OCI-LY7 (cell line): Measurements from ENCODE around the gene EIF4E2. TPM values are rescaled to one million over a fixed set of nuclear protein-coding genes. Genes with fewer than 3 reads are reported as not detected.

Source experiments
- BruUV-seq: library from RNA; stranded (reverse); fragments of 400-500 nt; replicated peaks from 2 replicates; lab custom pipeline; 2021; lab: Mats Ljungman, UMichigan
- CTCF ChIA-PET: fragments of 300-600 bp; sonication (Branson Sonifier 250); formaldehyde crosslinking; loops from one replicate; lab custom pipeline; 2022; ENCODE audit warnings: antibody characterized with exemption; ENCODE audit not compliant: unreplicated experiment; lab: Charles Lee
- POLR2A ChIA-PET: fragments of 300-600 bp; sonication (Branson Sonifier 250); formaldehyde crosslinking; loops from one replicate; lab custom pipeline; 2022; ENCODE audit warnings: antibody characterized with exemption; lab: Charles Lee
- DNase-seq: peaks from one replicate; pipeline ENCODE4 v3.0.0-alpha.2; 2015; ENCODE audit warnings: low spot score
- H2AFZ ChIP-seq: fragments of 200-600 bp; sonication (generic), shearing (Covaris generic); 2 replicates; pipeline ENCODE4 v1.6.1; 2014; ENCODE audit warnings: mild to moderate bottlenecking, antibody characterized with exemption, low read length, moderate library complexity
- H3K27ac ChIP-seq: fragments of 200-600 bp; sonication (generic); 2 replicates; pipeline ENCODE4 v1.5.1; 2014; ENCODE audit warnings: mixed run types, low read depth, mild to moderate bottlenecking, moderate library complexity, low read length, inconsistent platforms; ENCODE audit not compliant: poor library complexity, severe bottlenecking
- H3K36me3 ChIP-seq: fragments of 200-600 bp; sonication (generic); 2 replicates; pipeline ENCODE4 v1.6.1; 2014; ENCODE audit warnings: mild to moderate bottlenecking, antibody characterized with exemption, low read length, moderate library complexity, mixed read lengths; ENCODE audit not compliant: insufficient read depth
- H3K4me1 ChIP-seq: fragments of 200-600 bp; sonication (generic); 2 replicates; pipeline ENCODE4 v1.5.1; 2014; ENCODE audit warnings: mild to moderate bottlenecking, low read length; ENCODE audit not compliant: insufficient read depth, poor library complexity, severe bottlenecking
- H3K4me2 ChIP-seq: fragments of 200-600 bp; sonication (generic); 2 replicates; pipeline ENCODE4 v1.6.1; 2014; ENCODE audit warnings: mild to moderate bottlenecking, low read length
- H3K4me3 ChIP-seq: fragments of 200-600 bp; sonication (generic); 2 replicates; pipeline ENCODE4 v1.5.1; 2014; ENCODE audit warnings: mild to moderate bottlenecking, low read depth, low read length; ENCODE audit not compliant: poor library complexity, severe bottlenecking
- H3K79me2 ChIP-seq: fragments of 200-600 bp; sonication (generic); 2 replicates; pipeline ENCODE4 v1.6.1; 2016; ENCODE audit warnings: low read depth, mild to moderate bottlenecking, low read length, moderate library complexity, mixed read lengths; ENCODE audit not compliant: insufficient read depth
- H3K9me2 ChIP-seq: fragments of 200-600 bp; sonication (generic); 2 replicates; pipeline ENCODE4 v1.6.1; 2016; ENCODE audit warnings: mild to moderate bottlenecking, low read length, mixed read lengths; ENCODE audit not compliant: insufficient read depth
- H3K9me3 ChIP-seq: fragments of 200-600 bp; sonication (generic); 2 replicates; pipeline ENCODE4 v1.6.1; 2014; ENCODE audit warnings: mild to moderate bottlenecking, mixed run types, low read length, mixed read lengths
- H4K20me1 ChIP-seq: fragments of 200-600 bp; sonication (generic); 2 replicates; pipeline ENCODE4 v1.6.1; 2014; ENCODE audit warnings: mild to moderate bottlenecking, antibody characterized with exemption, low read length, moderate library complexity, mixed read lengths; ENCODE audit not compliant: insufficient read depth
- CTCF ChIP-seq: fragments of 200-600 bp; sonication (generic); conservative IDR thresholded peaks from 2 replicates; pipeline ENCODE4 v1.5.1; 2014; ENCODE audit warnings: mild to moderate bottlenecking, antibody characterized with exemption, low read length, moderate library complexity, mixed read lengths
- EZH2phosphoT487 ChIP-seq: fragments of 200-600 bp; sonication (generic); IDR thresholded peaks from 2 replicates; pipeline ENCODE4 v1.6.1; 2018; ENCODE audit warnings: low read depth, borderline replicate concordance, mild to moderate bottlenecking, mixed run types, antibody characterized with exemption, low read length, moderate library complexity, mixed read lengths
- intact Hi-C: fragments of 100-400 bp; cut with micrococcal nuclease; formaldehyde crosslinking; loops from one replicate; pipeline ENCODE4 v1.10.0; 2022; ENCODE audit not compliant: unreplicated experiment
- total RNA-seq, 2 experiments: library from RNA; depleted of rRNA in 1 of 2; stranded (reverse); fragments of >200 nt in 1 of 2; shearing (Covaris generic) in 1 of 2; gene quantifications; 2 replicates each; pipeline ENCODE4 v1.2.3, GENCODE V29; 2014 to 2022

Gene EIF4E2
- total RNA-seq, 2 experiments from 2014 or later = 59.9 to 76.3 TPM

DNA sequence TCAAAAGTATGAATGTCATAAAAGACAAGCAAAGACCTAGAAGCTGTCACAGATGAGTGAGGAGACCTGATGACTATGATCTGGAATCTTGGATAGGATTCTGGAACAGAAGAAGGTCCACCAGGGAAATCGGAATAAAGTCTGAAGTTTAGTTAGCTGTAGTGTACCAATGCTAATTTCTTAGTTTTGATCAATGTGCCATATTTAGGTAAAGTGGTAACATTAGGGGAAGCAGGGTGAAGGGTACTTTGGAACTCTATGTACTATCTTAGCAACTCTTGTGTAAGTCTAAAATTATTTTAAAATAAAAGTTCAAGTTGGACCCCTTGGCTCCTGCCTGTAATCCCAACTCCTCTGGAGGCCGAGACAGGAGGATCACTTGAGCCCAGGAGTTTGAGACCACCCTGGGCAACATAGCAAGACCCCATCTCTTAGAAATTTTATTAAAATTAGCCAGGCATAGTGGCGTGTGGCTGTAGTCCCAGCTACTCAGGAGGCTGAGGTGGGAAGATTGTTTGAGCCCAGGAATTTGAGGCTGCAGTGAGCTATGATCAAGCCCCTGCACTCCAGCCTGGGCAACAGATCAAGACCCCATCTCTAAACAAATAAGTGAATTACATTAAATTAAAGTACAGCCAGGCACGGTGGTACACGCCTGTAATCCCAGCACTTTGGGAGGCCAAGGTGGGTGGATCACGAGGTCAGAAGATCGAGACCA is 47.0 kb downstream of the EIF4E2 start:
- no TSS peak for BruUV-seq
- Histone ChIP-seq H4K20me1 (no peaks in the 10 kb centered on the region), H3K4me2 (no peak overlapping the region), H3K4me3 (no peak overlapping the region), H3K36me3 (no peaks in the 10 kb centered on the region), H3K9me2 (no peaks in the 10 kb centered on the region), H3K79me2 (no peaks in the 10 kb centered on the region), H2AFZ (no peak overlapping the region), H3K4me1 (no peaks in the 10 kb centered on the region), H3K9me3 (no peaks in the 10 kb centered on the region), H3K27ac (no peak overlapping the region)
- ChIA-PET POLR2A (no interaction called here), CTCF (no interaction called here)
- TF ChIP-seq CTCF (no peak), EZH2phosphoT487 (no peak)
- intact Hi-C loops = no loop called here
- DNase-seq = no peak

GRCh38 chr2:232598293-232598692 is 47.8 kb downstream of the EIF4E2 start:
- CTCF ChIA-PET = no interaction called here
- BruUV-seq = no TSS peak
- no peaks in the 10 kb centered on the region for H3K4me1 ChIP-seq
- no peak overlapping the region for H3K4me3 ChIP-seq
- H3K36me3 ChIP-seq = no peaks in the 10 kb centered on the region
- POLR2A ChIA-PET = no interaction called here
- intact Hi-C loops = no loop called here
- H3K27ac ChIP-seq = no peak overlapping the region
- no peak overlapping the region for H3K4me2 ChIP-seq
- no peaks in the 10 kb centered on the region for H4K20me1 ChIP-seq
- no peaks in the 10 kb centered on the region for H3K9me2 ChIP-seq
- TF ChIP-seq CTCF (no peak), EZH2phosphoT487 (no peak)
- H3K79me2 ChIP-seq = no peaks in the 10 kb centered on the region
- no peaks in the 10 kb centered on the region for H3K9me3 ChIP-seq
- DNase-seq = no peak
- H2AFZ ChIP-seq = no peak overlapping the region

- TF ChIP-seq EZH2phosphoT487 (no peak), CTCF (no peak)
- H4K20me1 ChIP-seq = no peaks in the 10 kb centered on the region
- intact Hi-C loops = no loop called here
- no peak for DNase-seq
- H3K27ac ChIP-seq = no peak overlapping the region
- no peaks in the 10 kb centered on the region for H3K79me2 ChIP-seq
- H3K4me3 ChIP-seq = no peak overlapping the region
- H3K9me2 ChIP-seq = no peaks in the 10 kb centered on the region
- no peaks in the 10 kb centered on the region for H3K4me1 ChIP-seq
- no peaks in the 10 kb centered on the region for H3K36me3 ChIP-seq
- POLR2A ChIA-PET = interaction anchor here (0.5 to 0.6 kb wide), 2 partner anchors 84 to 87 kb away, joined by 3 to 4 read pairs; no protein-coding TSS in a partner anchor
- H2AFZ ChIP-seq = no peak overlapping the region
- CTCF ChIA-PET = interaction anchor here (0.6 kb wide), 1 partner anchor 1266 kb away, joined by 5 read pairs; no protein-coding TSS in a partner anchor
- no peaks in the 10 kb centered on the region for H3K9me3 ChIP-seq
- no TSS peak for BruUV-seq
- H3K4me2 ChIP-seq = no peak overlapping the region
Measured at GRCh38 chr2:232600053-232600773, 49.7 kb downstream of the EIF4E2 start.
